GM19351 (cell line): ENCODE measurements around the gene SNAPC4.

ENCODE experiments used
- ATAC-seq: cut with Tn5 transposase; IDR thresholded peaks from one replicate; pipeline ENCODE4 v1.9.1; 2021; ENCODE audit warnings: mild to moderate bottlenecking, moderate library complexity; ENCODE audit not compliant: unreplicated experiment

The SNAPC4 gene

GRCh38 chr9:136400038-136400834 is at the start of gene SNAPC4:
Gene SNAPC4, minus strand, starts transcription at chr9:136400170. Its CDS starts 1,742 bp downstream, at chr9:136398428.
- peak; percentile 77 for ATAC-seq

GRCh38 chr9:136448655-136449054 is 48.7 kb upstream of the SNAPC4 start:
- no peak for ATAC-seq

GRCh38 chr9:136447173-136447778 is 47.3 kb upstream of the SNAPC4 start:
- ATAC-seq: no peak

- no peak for ATAC-seq
Observed at GRCh38 chr9:136445799-136446198, 45.8 kb upstream of the SNAPC4 start.

GRCh38 chr9:136444102-136444501 is 44.1 kb upstream of the SNAPC4 start:
- no peak for ATAC-seq

- no peak for ATAC-seq
Observed at GRCh38 chr9:136443687-136444086, 43.7 kb upstream of the SNAPC4 start.

GRCh38 chr9:136443087-136443486 is 43.1 kb upstream of the SNAPC4 start:
- ATAC-seq: no peak

GRCh38 chr9:136442265-136442664 is 42.3 kb upstream of the SNAPC4 start:
- ATAC-seq: no peak

- no peak for ATAC-seq
Observed at GRCh38 chr9:136441681-136442245, 41.8 kb upstream of the SNAPC4 start.

- no peak for ATAC-seq
Observed at GRCh38 chr9:136441191-136441680, 41.3 kb upstream of the SNAPC4 start.

GRCh38 chr9:136439481-136440408 is 39.8 kb upstream of the SNAPC4 start, which contains the start of gene INPP5E:
Gene INPP5E, minus strand, starts transcription at chr9:136439845. Its CDS starts 426 bp downstream, at chr9:136439419.
- ATAC-seq: peak; percentile 82

GRCh38 chr9:136438548-136439480 is 38.8 kb upstream of the SNAPC4 start:
- peak; percentile 41 for ATAC-seq

- no peak for ATAC-seq
Observed at GRCh38 chr9:136437839-136438547, 38.0 kb upstream of the SNAPC4 start.

GRCh38 chr9:136437430-136437829 is 37.5 kb upstream of the SNAPC4 start:
- ATAC-seq: no peak

GRCh38 chr9:136436055-136436634 is 36.2 kb upstream of the SNAPC4 start:
- no peak for ATAC-seq

- no peak for ATAC-seq
Observed at GRCh38 chr9:136434580-136435169, 34.7 kb upstream of the SNAPC4 start.

GRCh38 chr9:136433849-136434579 is 34.0 kb upstream of the SNAPC4 start:
- no peak for ATAC-seq
